Breast epithelium (tissue), 3 donors: ENCODE data around the gene HIP1.
"Not testable (repeated sequence)": the region's sequence is repeated elsewhere in the genome, so short reads cannot be mapped to it uniquely, and the experiment has no call there.

Experiments
- POLR2A ChIP-seq: fragments of 450-650 bp; IDR thresholded peaks from one replicate; pipeline ENCODE4 v1.6.1; 2016; ENCODE audit warnings: antibody characterized with exemption, mild to moderate bottlenecking, moderate library complexity
- TF ChIP-seq, protein P1 (sequence below), 3 donors: fragments of 450-650 bp; IDR thresholded peaks; one replicate each; pipeline ENCODE4 v1.5.1; 2016 to 2017; ENCODE audit warnings: antibody characterized with exemption in 3 of 3, mild to moderate bottlenecking in 3 of 3, moderate library complexity in 3 of 3

DNA sequence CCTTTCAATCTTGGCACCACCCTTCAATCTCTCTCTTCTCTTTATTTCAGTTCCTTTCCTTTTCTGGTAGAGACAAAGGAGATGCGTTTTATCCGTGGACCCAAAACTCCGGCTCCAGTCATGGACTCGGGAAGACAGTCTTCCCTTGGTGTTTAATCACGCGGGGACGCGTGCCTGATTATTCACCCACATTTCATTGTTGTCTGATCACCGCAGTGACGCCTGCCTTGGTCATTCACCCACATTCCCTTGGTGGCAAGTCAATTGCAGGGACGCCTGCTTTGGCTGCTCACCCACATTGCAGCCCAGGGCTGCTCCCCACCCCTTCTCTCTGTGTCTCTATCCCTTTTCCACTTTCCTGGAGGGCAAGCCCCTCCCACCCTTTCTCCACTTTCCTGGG lies 40.8 kb upstream of the HIP1 start:
- TF ChIP-seq, protein P1, sequence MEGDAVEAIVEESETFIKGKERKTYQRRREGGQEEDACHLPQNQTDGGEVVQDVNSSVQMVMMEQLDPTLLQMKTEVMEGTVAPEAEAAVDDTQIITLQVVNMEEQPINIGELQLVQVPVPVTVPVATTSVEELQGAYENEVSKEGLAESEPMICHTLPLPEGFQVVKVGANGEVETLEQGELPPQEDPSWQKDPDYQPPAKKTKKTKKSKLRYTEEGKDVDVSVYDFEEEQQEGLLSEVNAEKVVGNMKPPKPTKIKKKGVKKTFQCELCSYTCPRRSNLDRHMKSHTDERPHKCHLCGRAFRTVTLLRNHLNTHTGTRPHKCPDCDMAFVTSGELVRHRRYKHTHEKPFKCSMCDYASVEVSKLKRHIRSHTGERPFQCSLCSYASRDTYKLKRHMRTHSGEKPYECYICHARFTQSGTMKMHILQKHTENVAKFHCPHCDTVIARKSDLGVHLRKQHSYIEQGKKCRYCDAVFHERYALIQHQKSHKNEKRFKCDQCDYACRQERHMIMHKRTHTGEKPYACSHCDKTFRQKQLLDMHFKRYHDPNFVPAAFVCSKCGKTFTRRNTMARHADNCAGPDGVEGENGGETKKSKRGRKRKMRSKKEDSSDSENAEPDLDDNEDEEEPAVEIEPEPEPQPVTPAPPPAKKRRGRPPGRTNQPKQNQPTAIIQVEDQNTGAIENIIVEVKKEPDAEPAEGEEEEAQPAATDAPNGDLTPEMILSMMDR (IDR thresholded peaks at IDR 0.05), result not testable (repeated sequence)
- TF ChIP-seq POLR2A, result not testable (repeated sequence)
